Caco-2 (cell line): ENCODE results near the gene TLE2. TPM values are rescaled to one million over a fixed set of nuclear protein-coding genes. Genes with fewer than 3 reads are reported as not detected.

Experiments used
- BruUV-seq: library from RNA; stranded (reverse); fragments of 400-500 nt; replicated peaks from 2 replicates; lab custom pipeline; 2021; lab: Mats Ljungman, UMichigan
- CTCF ChIA-PET: fragments of 300-600 bp; sonication (Branson Sonifier 250); formaldehyde crosslinking; loops from one replicate; lab custom pipeline; 2022; ENCODE audit warnings: antibody characterized with exemption; lab: Charles Lee
- POLR2A ChIA-PET: fragments of 300-600 bp; sonication (Branson Sonifier 250); formaldehyde crosslinking; loops from one replicate; lab custom pipeline; 2022; ENCODE audit warnings: antibody characterized with exemption; lab: Charles Lee
- DNase-seq, 2 experiments: peaks; one replicate each; pipeline versions ENCODE4 v3.0.0 to v3.0.0-alpha.2; 2020 to 2022
- H3K27me3 ChIP-seq: replicated peaks from 2 replicates; pipeline ENCODE4 v1.6.0; 2011; ENCODE audit warnings: low read length; ENCODE audit not compliant: control insufficient read depth, insufficient read depth
- H3K36me3 ChIP-seq: 2 replicates; pipeline ENCODE4 v1.5.1; 2011; ENCODE audit warnings: low read length; ENCODE audit not compliant: control insufficient read depth, insufficient read depth
- H3K4me1 ChIP-seq: fragments of 250-450 bp; sonication (Bioruptor Pico); 2 replicates; pipeline ENCODE4 v1.5.1; 2020; ENCODE audit warnings: mild to moderate bottlenecking
- H3K4me3 ChIP-seq: 2 replicates; pipeline ENCODE4 v1.5.1; 2011; ENCODE audit warnings: low read depth, mild to moderate bottlenecking, control low read depth, low read length
- H3K9me3 ChIP-seq: fragments of 250-450 bp; sonication (Bioruptor Pico); 2 replicates; pipeline ENCODE4 v1.5.1; 2020; ENCODE audit warnings: mild to moderate bottlenecking, moderate library complexity
- H3K27ac Mint-ChIP-seq: one replicate; pipeline ENCODE4 v1.8.0; 2022; ENCODE audit warnings: mixed read lengths; ENCODE audit not compliant: unreplicated experiment
- H3K27me3 Mint-ChIP-seq: one replicate; pipeline ENCODE4 v1.8.0; 2022; ENCODE audit warnings: mixed read lengths; ENCODE audit not compliant: insufficient read depth, unreplicated experiment
- H3K36me3 Mint-ChIP-seq: one replicate; pipeline ENCODE4 v1.8.0; 2022; ENCODE audit warnings: mild to moderate bottlenecking, mixed read lengths; ENCODE audit not compliant: insufficient read depth, unreplicated experiment
- H3K4me1 Mint-ChIP-seq: one replicate; pipeline ENCODE4 v1.8.0; 2022; ENCODE audit warnings: low read depth, mixed read lengths; ENCODE audit not compliant: unreplicated experiment
- H3K4me3 Mint-ChIP-seq: one replicate; pipeline ENCODE4 v1.8.0; 2022; ENCODE audit warnings: mild to moderate bottlenecking, moderate library complexity, mixed read lengths; ENCODE audit not compliant: unreplicated experiment
- H3K9me3 Mint-ChIP-seq: one replicate; pipeline ENCODE4 v1.8.0; 2022; ENCODE audit warnings: mixed read lengths; ENCODE audit not compliant: unreplicated experiment
- CTCF ChIP-seq, 2 experiments: fragments of 200-600 bp in 1 of 2; IDR thresholded peaks; 1 replicate in 1 of 2; 2 replicates in 1 of 2; pipeline versions ENCODE4 v1.5.1 to v1.8.0; 2011 to 2022; ENCODE audit warnings: antibody characterized with exemption in 1 of 2, control low read depth in 1 of 2, inconsistent platforms in 1 of 2, low read depth in 1 of 2, low read length in 1 of 2, mild to moderate bottlenecking in 1 of 2, moderate library complexity in 1 of 2; ENCODE audit not compliant: insufficient read depth in 1 of 2, severe bottlenecking in 1 of 2, unreplicated experiment in 1 of 2
- intact Hi-C: fragments of 100-400 bp; cut with micrococcal nuclease; formaldehyde crosslinking; loops from one replicate; pipeline ENCODE4 v1.10.0; 2022; ENCODE audit not compliant: unreplicated experiment
- total RNA-seq: library from RNA; stranded (reverse); gene quantifications from 2 replicates; pipeline ENCODE4 v1.2.3, GENCODE V29; 2022

Gene TLE2
- total RNA-seq, 1 experiment from 2014 or later: 31.3 TPM

GRCh38 chr19:2978772-2979171, 50.3 kb downstream of the TLE2 start:
- Mint-ChIP-seq H3K4me1 (no peaks in the 10 kb centered on the region), H3K4me3 (no peak overlapping the region), H3K27ac (no peak overlapping the region), H3K36me3 (peaks cover 15% of the 10 kb centered on the region), H3K9me3 (no peaks in the 10 kb centered on the region), H3K27me3 (no peaks in the 10 kb centered on the region)
- TF ChIP-seq CTCF (IDR thresholded peaks at IDR 0.05; ENCODE audit: insufficient read depth in 1 of 2, low read depth in 1 of 2, low read length in 1 of 2, severe bottlenecking in 1 of 2, unreplicated experiment in 1 of 2): no peak
- POLR2A ChIA-PET: no interaction called here
- no peak for DNase-seq
- intact Hi-C loops: no loop called here
- CTCF ChIA-PET: interaction anchor here (0.7 kb wide), 1 partner anchor 61 kb away, joined by 3 read pairs; no protein-coding TSS in a partner anchor
- Histone ChIP-seq H3K4me3 (no peak overlapping the region), H3K4me1 (peaks cover 16% of the 10 kb centered on the region; the same call in 1 of the 2 replicates), H3K36me3 (no peaks in the 10 kb centered on the region), H3K27me3 (no peaks in the 10 kb centered on the region), H3K9me3 (no peaks in the 10 kb centered on the region)
- BruUV-seq: no TSS peak

- Histone ChIP-seq H3K4me1 (peaks cover 16% of the 10 kb centered on the region; the same call in 1 of the 2 replicates), H3K36me3 (no peaks in the 10 kb centered on the region), H3K4me3 (no peak overlapping the region), H3K9me3 (no peaks in the 10 kb centered on the region), H3K27me3 (no peaks in the 10 kb centered on the region)
- no peak for TF ChIP-seq CTCF (IDR thresholded peaks at IDR 0.05; ENCODE audit: insufficient read depth in 1 of 2, low read depth in 1 of 2, low read length in 1 of 2, severe bottlenecking in 1 of 2, unreplicated experiment in 1 of 2)
- H3K27me3 Mint-ChIP-seq: no peaks in the 10 kb centered on the region
- H3K4me1 Mint-ChIP-seq: no peaks in the 10 kb centered on the region
- CTCF ChIA-PET: no interaction called here
- POLR2A ChIA-PET: interaction anchor here (1.4 kb wide), 1 partner anchor 28 kb away, joined by 13 read pairs; no protein-coding TSS in a partner anchor
- peaks cover 15% of the 10 kb centered on the region for H3K36me3 Mint-ChIP-seq
- BruUV-seq: no TSS peak
- H3K4me3 Mint-ChIP-seq: no peak overlapping the region
- no peak overlapping the region for H3K27ac Mint-ChIP-seq
- no peaks in the 10 kb centered on the region for H3K9me3 Mint-ChIP-seq
- DNase-seq: no peak
- intact Hi-C loops: no loop called here
These were observed 50.8 kb downstream of the TLE2 start for GRCh38 chr19:2978166-2978767.

GRCh38 chr19:2977746-2978138, 51.3 kb downstream of the TLE2 start:
- TF ChIP-seq CTCF (IDR thresholded peaks at IDR 0.05; ENCODE audit: insufficient read depth in 1 of 2, low read depth in 1 of 2, low read length in 1 of 2, severe bottlenecking in 1 of 2, unreplicated experiment in 1 of 2): no peak
- H3K27ac Mint-ChIP-seq: peak overlapping the region; percentile 72
- no peaks in the 10 kb centered on the region for H3K27me3 Mint-ChIP-seq
- no TSS peak for BruUV-seq
- H3K9me3 Mint-ChIP-seq: no peaks in the 10 kb centered on the region
- Histone ChIP-seq H3K27me3 (no peaks in the 10 kb centered on the region), H3K36me3 (no peaks in the 10 kb centered on the region), H3K4me3 (peak overlapping the region; percentile 29), H3K9me3 (no peaks in the 10 kb centered on the region), H3K4me1 (peaks cover 16% of the 10 kb centered on the region; the same call in 1 of the 2 replicates)
- no peaks in the 10 kb centered on the region for H3K4me1 Mint-ChIP-seq
- H3K4me3 Mint-ChIP-seq: peak overlapping the region; percentile 85
- DNase-seq: no peak
- peaks cover 15% of the 10 kb centered on the region for H3K36me3 Mint-ChIP-seq
- intact Hi-C loops: loop anchor here (1.0 kb wide), 2 partner anchors 24 to 58 kb away; no protein-coding TSS in a partner anchor
- CTCF ChIA-PET: interaction anchor here (0.9 to 1.0 kb wide), 2 partner anchors 27 to 58 kb away, joined by 3 to 10 read pairs; no protein-coding TSS in a partner anchor
- POLR2A ChIA-PET: interaction anchor here (1.0 to 1.4 kb wide), 3 partner anchors 27 to 89 kb away, joined by 6 to 13 read pairs (median 10); no protein-coding TSS in a partner anchor
